Parathyroid adenoma (tissue), 2 donors: ENCODE results near the gene DPEP2.

Experiments
- H2AFZ ChIP-seq: fragments of 300-600 bp; sonication (generic); one replicate; pipeline ENCODE4 v1.7.0; 2017; ENCODE audit warnings: antibody characterized with exemption, mild to moderate bottlenecking
- H3K27ac ChIP-seq: fragments of 300-600 bp; sonication (generic); one replicate; pipeline ENCODE4 v1.7.0; 2017
- H3K27me3 ChIP-seq: fragments of 300-600 bp; sonication (generic); one replicate; pipeline ENCODE4 v1.7.0; 2017; ENCODE audit warnings: low read length; ENCODE audit not compliant: control insufficient read depth, insufficient read depth
- H3K36me3 ChIP-seq: fragments of 300-600 bp; sonication (generic); one replicate; pipeline ENCODE4 v1.7.0; 2017; ENCODE audit warnings: low read length; ENCODE audit not compliant: control insufficient read depth, insufficient read depth
- H3K4me1 ChIP-seq: fragments of 300-600 bp; sonication (generic); one replicate; pipeline ENCODE4 v1.7.0; 2017; ENCODE audit warnings: control low read depth
- H3K4me2 ChIP-seq: fragments of 300-600 bp; sonication (generic); one replicate; pipeline ENCODE4 v1.7.0; 2017; ENCODE audit warnings: low read length
- H3K4me3 ChIP-seq: fragments of 300-600 bp; sonication (generic); one replicate; pipeline ENCODE4 v1.7.0; 2017; ENCODE audit warnings: low read depth, low read length
- H3K79me2 ChIP-seq: fragments of 300-600 bp; sonication (generic); one replicate; pipeline ENCODE4 v1.7.0; 2017; ENCODE audit warnings: control low read depth
- H3K9ac ChIP-seq: fragments of 300-600 bp; sonication (generic); one replicate; pipeline ENCODE4 v1.7.0; 2017; ENCODE audit warnings: mild to moderate bottlenecking
- H3K9me3 ChIP-seq: fragments of 300-600 bp; sonication (generic); one replicate; pipeline ENCODE4 v1.7.0; 2017; ENCODE audit warnings: low read length; ENCODE audit not compliant: control insufficient read depth
- CTCF ChIP-seq: fragments of 300-600 bp; sonication (generic); IDR thresholded peaks from one replicate; pipeline ENCODE4 v1.7.0; 2017; ENCODE audit warnings: antibody characterized with exemption, mild to moderate bottlenecking
- donor health status: primary hyperparathyroidism.

Gene DPEP2

DNA sequence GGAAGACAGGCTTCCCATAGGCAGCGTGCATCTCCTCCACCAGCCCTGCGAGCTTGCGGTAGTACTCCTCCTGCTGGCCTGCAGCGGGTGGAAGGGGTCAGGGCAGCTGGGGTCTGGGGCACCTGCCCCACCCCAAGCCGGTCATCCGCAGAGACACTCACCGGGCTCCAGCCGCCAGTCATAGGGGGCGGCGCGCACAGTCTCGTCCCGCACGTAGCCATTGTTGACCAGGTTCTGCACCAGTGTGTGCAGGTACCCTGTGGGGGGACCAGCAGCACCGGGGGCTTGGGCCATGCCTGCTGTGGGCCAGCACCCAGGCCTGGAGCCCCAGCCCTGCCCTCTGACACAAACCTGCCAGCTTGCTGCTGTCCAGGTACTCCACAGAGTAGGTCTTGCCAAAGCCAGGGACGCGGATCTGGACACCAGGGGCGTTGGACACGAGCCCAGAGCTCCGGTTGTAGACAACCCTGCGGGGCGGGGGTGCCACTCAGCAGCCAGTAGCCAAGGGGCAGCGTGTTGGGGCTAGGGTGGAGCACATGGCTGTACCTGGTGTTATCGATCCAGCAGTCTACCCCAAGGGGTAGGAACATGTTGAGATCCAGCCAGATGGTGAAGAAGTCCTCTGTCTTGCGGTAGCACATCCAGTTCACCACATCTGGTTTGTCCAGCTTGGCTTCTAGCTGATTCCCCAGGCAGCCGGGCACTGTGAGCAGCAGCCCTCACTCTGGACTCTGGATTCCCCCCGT lies 56.6 kb downstream of the DPEP2 start:
- no peaks in the 10 kb centered on the region for H3K27me3 ChIP-seq
- H3K36me3 ChIP-seq: no peaks in the 10 kb centered on the region
- no peak overlapping the region for H2AFZ ChIP-seq
- H3K79me2 ChIP-seq: no peaks in the 10 kb centered on the region
- no peaks in the 10 kb centered on the region for H3K9me3 ChIP-seq
- H3K9ac ChIP-seq: no peak overlapping the region
- no peak overlapping the region for H3K27ac ChIP-seq
- H3K4me1 ChIP-seq: no peaks in the 10 kb centered on the region
- H3K4me2 ChIP-seq: no peak overlapping the region
- no peak overlapping the region for H3K4me3 ChIP-seq
- no peak for TF ChIP-seq CTCF

DNA sequence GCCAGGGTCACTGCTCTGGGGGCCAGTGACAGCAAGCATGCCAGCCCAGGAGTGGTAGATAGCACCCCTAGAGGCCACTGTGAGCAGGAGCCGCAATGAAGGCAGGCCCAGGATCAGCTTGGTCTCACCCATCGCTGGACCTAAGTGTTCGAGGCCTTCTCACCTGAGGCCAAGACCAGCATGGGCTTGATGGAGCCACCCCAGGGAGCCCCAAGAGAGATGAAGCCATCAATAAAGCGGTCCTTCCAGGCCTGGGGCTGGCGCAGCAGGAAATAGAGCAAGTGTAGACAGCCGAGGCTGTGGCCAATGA lies 57.1 kb downstream of the DPEP2 start:
- Histone ChIP-seq H3K4me2 (no peak overlapping the region), H3K9me3 (no peaks in the 10 kb centered on the region), H3K4me3 (no peak overlapping the region), H3K4me1 (peaks cover 1% of the 10 kb centered on the region), H3K36me3 (no peaks in the 10 kb centered on the region), H3K27ac (no peak overlapping the region), H3K9ac (no peak overlapping the region), H3K79me2 (no peaks in the 10 kb centered on the region), H2AFZ (no peak overlapping the region), H3K27me3 (no peaks in the 10 kb centered on the region)
- TF ChIP-seq CTCF: peak; percentile 69

- no peaks in the 10 kb centered on the region for H3K36me3 ChIP-seq
- peaks cover 6% of the 10 kb centered on the region for H3K4me1 ChIP-seq
- no peaks in the 10 kb centered on the region for H3K27me3 ChIP-seq
- H3K4me2 ChIP-seq: no peak overlapping the region
- no peak overlapping the region for H3K27ac ChIP-seq
- no peak overlapping the region for H3K4me3 ChIP-seq
- H3K9ac ChIP-seq: no peak overlapping the region
- no peaks in the 10 kb centered on the region for H3K9me3 ChIP-seq
- no peak overlapping the region for H2AFZ ChIP-seq
- TF ChIP-seq CTCF: no peak
- H3K79me2 ChIP-seq: no peaks in the 10 kb centered on the region
Observed at GRCh38 chr16:67941469-67942199, 57.6 kb downstream of the DPEP2 start.

DNA sequence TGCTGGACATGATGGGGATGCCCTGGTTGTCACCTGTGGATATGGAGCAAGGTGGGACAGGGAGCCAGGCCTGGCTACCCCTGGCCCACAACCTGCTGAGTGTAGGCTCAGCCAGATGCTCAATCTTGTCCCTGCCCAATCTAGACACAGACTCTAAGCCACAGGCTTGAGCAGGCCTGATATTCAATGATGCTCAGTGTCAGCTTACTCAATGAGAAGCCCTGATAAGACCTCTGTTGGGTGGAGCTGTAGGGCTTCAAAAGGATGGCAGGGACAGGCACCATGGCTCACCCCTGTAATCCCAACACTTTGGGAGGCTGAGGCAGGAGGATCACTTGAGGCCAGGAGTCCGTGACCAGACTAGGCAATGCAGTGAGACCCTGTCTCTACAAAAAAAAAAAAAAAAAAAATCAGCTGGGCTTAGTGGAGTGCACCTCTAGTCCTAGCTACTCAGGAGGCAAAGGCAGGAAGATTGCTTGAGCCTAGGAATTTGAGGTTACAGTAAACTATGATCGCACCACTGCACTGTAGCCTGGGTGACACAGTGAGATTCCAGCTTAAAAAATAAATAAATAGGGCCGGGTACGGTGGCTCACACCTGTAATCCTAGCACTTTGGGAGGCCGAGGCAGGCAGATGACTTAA lies 58.7 kb downstream of the DPEP2 start:
- Histone ChIP-seq H3K4me1 (peaks cover 6% of the 10 kb centered on the region), H3K36me3 (no peaks in the 10 kb centered on the region), H3K27ac (no peak overlapping the region), H2AFZ (no peak overlapping the region), H3K9me3 (no peaks in the 10 kb centered on the region), H3K4me2 (no peak overlapping the region), H3K27me3 (no peaks in the 10 kb centered on the region), H3K4me3 (no peak overlapping the region), H3K79me2 (no peaks in the 10 kb centered on the region), H3K9ac (no peak overlapping the region)
- TF ChIP-seq CTCF: no peak
